Ovary (tissue), 3 donors: Measurements from ENCODE around the gene STRIP1.

Experiments used
- CTCF ChIP-seq, 3 donors: fragments of 450-650 bp in 2 of 3; fragments of 200-600 bp in 1 of 3; IDR thresholded peaks; one replicate each; pipeline versions ENCODE4 v1.5.1 to v1.8.0; 2016 to 2022; ENCODE audit warnings: antibody characterized with exemption in 3 of 3, mild to moderate bottlenecking in 1 of 3
- EP300 ChIP-seq: sonication (generic); formaldehyde crosslinking; IDR thresholded peaks from one replicate; pipeline ENCODE4 v1.6.1; 2017; ENCODE audit warnings: antibody characterized with exemption
- POLR2A ChIP-seq: fragments of 450-650 bp; IDR thresholded peaks from one replicate; pipeline ENCODE4 v1.6.1; 2017; ENCODE audit warnings: antibody characterized with exemption, mild to moderate bottlenecking, moderate library complexity
- donor health status: DM: no; HTN: no; CAD: no.

- no peak for TF ChIP-seq EP300
- TF ChIP-seq CTCF (IDR thresholded peaks at IDR 0.05) = no peak
- TF ChIP-seq POLR2A = no peak
Measured at GRCh38 chr1:110043016-110043415, 8.6 kb downstream of the STRIP1 start.
